HPDE6-E6E7 (cell line): ENCODE measurements around the gene IL10.
A peak's percentile ranks its signal among the peaks of the same experiment; 100 is the strongest.
"Not testable (repeated sequence)": the region's sequence is repeated elsewhere in the genome, so short reads cannot be mapped to it uniquely, and the experiment has no call there.

Source experiments
- DNase-seq: peaks from one replicate; pipeline ENCODE4 v3.0.0; 2011; ENCODE audit warnings: missing footprints; ENCODE audit errors: extremely low spot score

The IL10 gene

GRCh38 chr1:206765771-206766170 is 6.5 kb downstream of the IL10 start:
- not testable (repeated sequence) for DNase-seq

- DNase-seq = not testable (repeated sequence)
Observed at GRCh38 chr1:206762741-206763364, 9.4 kb downstream of the IL10 start.

DNA sequence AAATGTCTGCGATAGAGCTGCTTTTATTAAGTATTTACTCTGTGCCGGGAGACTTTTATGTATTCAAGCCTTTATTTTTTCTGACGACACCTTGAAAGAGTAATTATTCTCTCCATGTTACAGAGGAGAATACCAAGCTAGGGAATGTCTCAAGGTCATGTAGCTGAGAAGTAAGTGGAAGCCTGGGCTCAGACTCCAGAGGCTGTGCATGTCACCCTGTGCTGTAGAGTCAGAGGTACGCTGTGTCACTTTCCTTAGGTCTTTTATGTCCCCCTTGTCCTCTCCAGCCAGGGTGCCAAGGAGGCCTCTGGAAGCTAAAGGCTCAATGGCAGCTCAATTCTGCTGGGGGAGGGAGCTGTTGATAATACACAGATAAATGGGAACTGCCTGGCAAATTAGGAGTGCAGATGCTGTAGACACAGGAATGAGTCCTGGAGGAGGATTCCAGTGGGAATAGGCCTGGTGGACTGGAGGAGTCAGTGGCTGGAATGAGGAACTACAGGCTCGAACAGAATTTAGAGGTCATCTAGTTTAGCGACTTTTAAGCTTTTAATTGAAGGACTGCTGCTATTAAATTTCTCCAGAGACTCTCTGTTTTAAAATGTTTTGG is 11.0 kb downstream of the IL10 start:
- no peak for DNase-seq

GRCh38 chr1:206760590-206760989 is 11.7 kb downstream of the IL10 start:
- no peak for DNase-seq

- no peak for DNase-seq
Observed at GRCh38 chr1:206757524-206758266, 14.6 kb downstream of the IL10 start.

DNA sequence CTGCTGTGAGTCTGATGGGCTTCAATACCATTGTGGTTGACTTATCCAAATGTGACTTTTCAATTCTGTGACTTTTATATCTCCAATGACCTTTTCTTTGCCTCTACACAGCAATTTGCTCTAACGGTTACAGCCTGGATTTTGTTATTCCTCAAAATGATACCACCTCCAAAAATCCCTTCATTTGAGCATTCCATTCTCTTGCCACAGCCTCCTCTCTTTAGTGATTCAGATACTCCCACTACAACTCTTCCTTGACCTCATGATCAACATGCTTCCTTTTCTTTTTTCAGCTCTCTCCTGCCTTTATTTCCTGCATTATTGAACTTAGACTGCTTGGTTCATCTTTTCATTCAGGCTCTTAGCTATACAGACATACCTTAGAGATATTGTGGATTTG is 18.3 kb downstream of the IL10 start:
- DNase-seq = no peak

DNA sequence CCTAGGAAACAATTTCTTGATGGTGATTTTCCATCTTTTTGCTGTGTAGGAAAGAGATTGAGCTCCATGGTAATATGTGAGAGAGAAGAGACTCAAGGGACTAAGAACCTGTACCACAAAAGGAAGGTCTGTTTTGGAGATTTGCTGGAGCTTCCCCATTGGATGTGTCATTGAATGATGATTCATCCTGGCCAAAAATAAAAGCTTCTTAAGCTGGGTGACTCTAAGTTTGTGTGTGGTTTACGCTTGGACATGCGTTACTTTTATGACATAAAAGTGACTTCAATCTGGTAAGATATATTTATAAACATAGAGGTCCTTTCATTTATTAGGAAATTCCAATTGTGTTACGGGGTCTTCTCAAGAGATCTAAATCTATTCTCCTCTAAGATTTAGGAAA is 19.2 kb downstream of the IL10 start:
- DNase-seq = no peak

DNA sequence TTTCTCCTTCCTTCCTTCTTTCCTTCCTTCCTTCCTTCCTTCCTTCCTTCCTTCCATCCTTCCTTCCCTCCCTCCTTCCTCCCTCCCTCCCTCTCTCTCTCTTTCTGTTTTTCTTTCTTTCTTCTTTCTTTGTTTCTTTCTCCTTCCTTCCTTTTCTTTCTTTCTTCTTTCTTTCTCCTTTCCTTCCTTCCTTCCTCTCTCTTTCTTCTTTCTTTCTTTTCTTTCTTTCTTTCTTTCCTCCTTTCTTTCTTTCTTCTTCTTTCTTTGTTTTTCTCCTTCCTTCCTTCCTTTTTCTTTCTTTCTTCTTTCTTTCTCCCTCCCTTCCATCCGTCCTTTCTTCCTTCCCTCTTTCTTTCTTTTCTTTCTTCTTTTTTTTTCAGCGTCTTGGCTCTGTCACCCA is 19.8 kb downstream of the IL10 start:
- no peak for DNase-seq

GRCh38 chr1:206751891-206752290 is 20.4 kb downstream of the IL10 start:
- DNase-seq = no peak

GRCh38 chr1:206748348-206749030 is 23.8 kb downstream of the IL10 start:
- DNase-seq = no peak

GRCh38 chr1:206745301-206745700 is 27.0 kb downstream of the IL10 start:
- no peak for DNase-seq

DNA sequence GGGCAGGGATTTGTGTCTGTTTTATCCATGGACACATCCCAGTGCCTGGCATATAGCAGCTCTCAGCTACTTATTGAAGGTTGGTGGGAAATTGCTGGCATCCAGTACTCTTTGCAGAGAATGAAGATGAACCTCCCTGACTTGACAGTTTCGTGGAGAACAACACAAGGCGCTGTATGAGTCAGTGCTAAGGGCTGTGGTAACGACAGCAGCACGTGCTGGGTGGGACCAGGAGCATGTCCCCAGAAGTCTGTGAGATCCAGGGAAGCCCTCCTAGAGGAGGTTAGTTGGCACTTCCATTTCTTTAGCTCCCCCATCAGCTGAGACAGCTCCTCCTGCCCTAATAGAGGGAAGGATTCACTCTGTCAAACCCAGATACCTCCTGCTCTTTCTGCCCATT is 27.6 kb downstream of the IL10 start:
- DNase-seq = no peak

DNA sequence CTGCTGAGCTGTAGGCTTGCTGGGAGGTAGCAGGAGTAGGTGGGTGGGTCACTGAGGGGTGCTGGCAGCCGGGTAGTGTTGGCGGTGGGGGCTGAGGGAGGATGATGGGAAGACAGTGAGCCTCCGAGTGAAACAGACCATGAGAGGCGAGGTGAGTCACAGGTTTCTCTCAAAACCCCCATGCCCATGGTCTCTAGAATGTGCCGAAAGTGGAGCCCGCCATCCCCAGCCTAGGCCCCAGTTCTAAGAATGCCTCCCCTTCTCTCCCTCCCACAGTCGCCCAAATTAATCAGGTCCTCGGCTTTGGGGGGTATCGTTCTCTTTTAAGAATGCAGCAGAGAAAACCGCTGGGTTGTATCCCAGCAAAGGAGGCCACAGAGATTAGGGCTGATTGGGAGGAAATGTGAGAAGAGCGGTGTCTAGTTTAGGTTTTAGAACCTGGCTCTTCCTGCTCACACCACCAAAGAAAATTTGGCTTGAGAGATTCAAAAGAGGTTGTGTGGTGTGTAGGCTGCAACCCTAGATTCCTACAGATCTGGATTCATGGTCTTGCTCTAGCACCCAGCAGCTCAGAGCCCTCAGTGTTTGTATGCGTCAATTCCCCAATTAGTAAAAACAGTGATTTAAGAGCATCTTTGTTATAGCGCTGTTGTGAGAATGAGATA is 29.4 kb downstream of the IL10 start:
- no peak for DNase-seq

DNA sequence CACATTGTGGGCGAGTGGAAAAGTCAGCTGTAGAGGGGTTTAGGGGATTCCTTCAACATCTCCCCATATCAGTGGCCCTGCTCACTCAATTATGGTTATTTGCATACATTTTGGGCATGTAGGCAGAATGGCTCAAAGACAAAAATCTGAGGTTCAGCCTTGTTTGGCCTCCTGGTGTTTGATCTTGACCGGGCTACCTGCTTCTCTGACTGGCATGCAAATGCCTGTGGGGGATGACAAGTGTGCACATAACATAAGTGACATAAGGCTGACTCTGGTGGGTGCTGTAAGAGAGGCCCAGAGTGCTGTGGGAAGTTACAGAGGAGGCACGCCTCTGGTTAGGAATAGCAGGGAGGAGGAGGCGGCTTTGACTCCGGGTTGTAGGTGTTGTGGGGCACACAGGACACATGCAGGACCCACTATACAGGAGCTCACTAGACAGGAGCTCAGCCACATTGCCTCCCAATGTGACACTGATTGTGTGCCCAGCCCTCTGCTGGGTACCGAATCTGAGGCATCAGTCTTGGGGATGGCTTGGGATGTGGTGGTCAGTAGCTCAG is 31.1 kb downstream of the IL10 start:
- no peak for DNase-seq

- no peak for DNase-seq
Observed at GRCh38 chr1:206739411-206740076, 32.8 kb downstream of the IL10 start.

DNA sequence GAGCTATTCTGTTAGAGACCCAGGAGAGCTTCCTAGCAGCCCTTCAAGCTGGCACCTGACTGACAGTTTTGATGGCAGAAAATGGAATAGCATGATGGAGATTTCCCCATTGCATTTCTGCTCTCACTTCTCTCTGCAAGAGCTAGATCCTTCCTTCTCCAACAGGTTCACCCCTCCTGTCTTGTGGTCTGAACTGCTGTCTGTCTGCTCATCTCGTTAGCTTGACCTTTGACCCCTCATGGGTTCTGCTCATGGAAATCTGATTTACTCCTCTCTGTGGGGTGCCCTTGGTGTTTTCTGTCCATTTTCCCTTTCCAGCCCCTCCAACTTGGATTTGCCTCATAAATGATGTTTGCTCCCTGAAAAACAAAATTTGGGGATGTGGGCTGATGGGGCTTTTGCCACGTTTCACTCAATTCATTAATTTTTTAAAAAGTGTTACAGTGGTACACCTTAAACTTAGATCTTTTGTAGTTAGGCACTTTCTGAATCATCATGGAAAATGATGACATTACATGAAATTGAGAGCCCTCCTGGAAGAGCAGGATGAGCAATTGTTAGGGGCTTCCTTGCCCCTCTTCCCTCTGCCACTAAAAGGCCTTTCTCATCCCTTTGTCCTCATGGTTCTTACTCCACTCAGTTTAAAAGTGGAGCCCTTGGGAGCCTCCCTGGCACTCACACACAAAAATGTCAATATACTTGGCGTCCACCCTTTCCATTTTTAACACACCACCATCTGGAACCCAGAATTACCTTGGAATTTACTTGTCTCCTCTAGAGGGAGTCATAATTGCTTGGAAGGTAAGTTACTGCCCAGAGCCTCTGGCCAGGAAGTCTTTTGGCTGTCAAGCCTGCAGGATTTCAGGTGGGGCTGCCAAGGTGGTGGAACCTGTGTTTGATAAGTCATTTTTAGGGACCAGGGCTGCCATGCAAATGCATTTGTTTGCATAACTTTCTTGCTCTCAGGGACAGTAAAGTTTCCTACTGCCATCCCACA is 33.6 kb downstream of the IL10 start:
- peak; percentile 45 for DNase-seq

DNA sequence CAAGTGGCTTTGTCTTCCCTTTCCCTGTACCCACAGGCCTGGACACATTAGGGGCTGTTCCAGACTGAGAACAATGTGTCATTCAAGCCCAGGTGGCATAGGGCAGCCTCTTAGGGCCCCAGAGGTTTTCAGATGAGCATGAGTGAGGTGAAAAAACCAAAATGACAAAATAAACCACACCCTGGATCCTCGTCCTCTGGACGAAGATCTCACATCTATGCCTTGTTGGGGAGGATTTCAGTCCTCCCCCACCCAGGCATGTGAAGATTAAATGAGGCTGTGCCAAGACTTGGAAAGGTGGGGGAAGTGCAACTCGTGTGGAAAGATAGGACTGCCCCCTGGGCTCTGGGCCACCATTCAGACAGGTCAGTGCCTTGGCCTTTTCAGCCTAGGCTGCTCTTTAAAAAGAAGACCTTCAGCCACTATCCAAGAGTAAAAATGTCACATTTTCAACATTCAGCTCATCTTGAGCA is 34.5 kb downstream of the IL10 start:
- no peak for DNase-seq

DNA sequence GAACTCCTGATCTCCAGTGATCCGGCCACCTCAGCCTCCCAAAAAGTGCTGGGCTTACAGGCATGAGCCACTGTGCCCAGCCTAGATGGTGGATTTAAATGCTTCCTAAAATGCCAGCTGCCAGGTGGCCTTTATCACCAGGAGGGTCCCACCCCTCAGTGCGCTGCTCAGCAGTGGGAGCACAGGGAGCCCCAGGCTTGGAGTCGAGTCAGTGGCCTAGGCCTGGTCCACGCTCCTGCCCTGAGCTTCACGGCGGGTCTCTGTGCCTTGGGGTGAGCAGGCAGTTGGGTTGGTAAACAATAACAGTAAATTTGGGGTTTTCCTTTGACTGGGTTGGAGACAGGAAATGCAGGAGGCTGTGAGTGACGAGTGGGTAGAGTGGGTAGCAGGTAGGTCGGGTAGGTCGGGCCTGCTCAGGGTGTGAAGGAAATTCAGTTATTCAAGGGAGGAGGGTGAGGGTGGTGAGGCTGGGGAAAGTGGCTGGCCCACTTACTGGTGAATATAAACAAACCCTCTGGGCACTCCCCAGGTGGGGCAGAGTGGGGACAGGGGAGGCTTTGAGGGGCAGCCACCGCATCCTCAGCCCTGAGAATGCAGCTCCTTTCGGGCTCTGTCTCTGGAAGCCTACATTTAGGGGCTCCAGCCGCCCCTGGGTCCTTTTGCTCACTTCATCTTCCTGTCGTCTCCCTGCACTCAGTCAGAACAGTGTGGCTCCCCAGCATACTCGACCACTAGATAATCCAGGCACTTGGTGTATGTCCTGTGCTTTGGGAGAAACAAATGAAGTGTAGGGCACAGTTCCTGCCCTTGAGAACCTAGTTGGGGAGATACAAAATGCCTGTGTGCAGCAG is 35.2 kb downstream of the IL10 start:
- DNase-seq = no peak

GRCh38 chr1:206735553-206736031 is 36.7 kb downstream of the IL10 start:
- no peak for DNase-seq
